Keratinocyte (primary cell): ENCODE measurements around the gene FBXO31. TPM values are rescaled to one million over a fixed set of nuclear protein-coding genes. Genes with fewer than 3 reads are reported as not detected.

Source experiments
- DNase-seq: peaks from one replicate; pipeline ENCODE4 v3.0.0-alpha.2; 2011; ENCODE audit warnings: low read depth, missing footprints, low spot score
- FAIRE-seq: peaks from 2 replicates; lab custom pipeline; 2011; peaks lifted over from hg19 to GRCh38; lab: Jason Lieb, UNC
- H2AFZ ChIP-seq: 2 replicates; pipeline ENCODE4 v1.6.0; 2012; ENCODE audit warnings: low read length, control low read depth, inconsistent platforms; ENCODE audit not compliant: control insufficient read depth
- H3K27ac ChIP-seq: 2 replicates; pipeline ENCODE4 v1.5.1; 2011; ENCODE audit warnings: low read length; ENCODE audit not compliant: control insufficient read depth, insufficient read depth
- H3K27me3 ChIP-seq: 3 replicates; pipeline ENCODE4 v1.6.0; 2011; ENCODE audit warnings: low read length; ENCODE audit not compliant: control insufficient read depth, insufficient read depth; ENCODE audit errors: extremely low read depth
- H3K36me3 ChIP-seq, 2 experiments: 2 replicates in 1 of 2; 3 replicates in 1 of 2; pipeline ENCODE4 v1.5.1; 2011; ENCODE audit warnings: low read length in 2 of 2, mild to moderate bottlenecking in 1 of 2; ENCODE audit not compliant: control insufficient read depth in 2 of 2, insufficient read depth in 2 of 2; ENCODE audit errors: extremely low read depth in 1 of 2
- H3K4me1 ChIP-seq: 3 replicates; pipeline ENCODE4 v1.5.1; 2011; ENCODE audit warnings: low read length; ENCODE audit not compliant: control insufficient read depth, insufficient read depth; ENCODE audit errors: extremely low read depth
- H3K4me2 ChIP-seq: 3 replicates; pipeline ENCODE4 v1.6.0; 2011; ENCODE audit warnings: low read depth, low read length; ENCODE audit not compliant: control insufficient read depth, insufficient read depth; ENCODE audit errors: extremely low read depth
- H3K4me3 ChIP-seq, 3 experiments: fragments of 200-600 bp in 1 of 3; sonication (generic) in 1 of 3; 2 replicates in 2 of 3; 3 replicates in 1 of 3; pipeline ENCODE4 v1.5.1; 2011 to 2016; ENCODE audit warnings: low read length in 3 of 3, mild to moderate bottlenecking in 3 of 3, control low read depth in 2 of 3, inconsistent platforms in 1 of 3, low read depth in 1 of 3, mixed read lengths in 1 of 3, mixed run types in 1 of 3, moderate library complexity in 1 of 3; ENCODE audit not compliant: control insufficient read depth in 2 of 3, insufficient read depth in 2 of 3; ENCODE audit errors: extremely low read depth in 1 of 3
- H3K79me2 ChIP-seq: 2 replicates; pipeline ENCODE4 v1.6.0; 2012; ENCODE audit warnings: low read length; ENCODE audit not compliant: control insufficient read depth, insufficient read depth
- H3K9ac ChIP-seq: 3 replicates; pipeline ENCODE4 v1.6.0; 2011; ENCODE audit warnings: low read length; ENCODE audit not compliant: control insufficient read depth, insufficient read depth; ENCODE audit errors: extremely low read depth
- H3K9me1 ChIP-seq: 3 replicates; pipeline ENCODE4 v1.6.0; 2011; ENCODE audit warnings: low read length; ENCODE audit not compliant: control insufficient read depth, insufficient read depth; ENCODE audit errors: extremely low read depth
- H3K9me3 ChIP-seq: 2 replicates; pipeline ENCODE4 v1.5.1; 2012; ENCODE audit warnings: low read depth, low read length; ENCODE audit not compliant: control insufficient read depth
- H4K20me1 ChIP-seq: 3 replicates; pipeline ENCODE4 v1.6.0; 2011; ENCODE audit warnings: low read length; ENCODE audit not compliant: control insufficient read depth, insufficient read depth; ENCODE audit errors: extremely low read depth
- CTCF ChIP-seq, 3 experiments: IDR thresholded peaks in 1 of 3; conservative IDR thresholded peaks in 1 of 3; optimal IDR thresholded peaks in 1 of 3; 2 replicates in 2 of 3; 3 replicates in 1 of 3; pipeline versions ENCODE3 to v1.5.1; 2011; ENCODE audit warnings: low read length in 3 of 3, mild to moderate bottlenecking in 3 of 3, moderate library complexity in 2 of 3, control low read depth in 1 of 3, inconsistent platforms in 1 of 3; ENCODE audit not compliant: insufficient read depth in 2 of 3; ENCODE audit errors: extremely low read depth in 1 of 3
- EZH2 ChIP-seq: IDR thresholded peaks from one replicate; pipeline ENCODE4 v1.6.1; 2012; ENCODE audit warnings: inconsistent platforms, mild to moderate bottlenecking, low read length, moderate library complexity
- dilution Hi-C: fragments of 300-500 bp; cut with MboI; formaldehyde crosslinking; loops from one replicate; pipeline ENCODE4 v1.7.0; 2020; ENCODE audit warnings: low sequenced_read_pairs; ENCODE audit not compliant: extremely low pct_ligation_motif_present
- polyA plus RNA-seq, 5 experiments: library from polyadenylated mRNA; depleted of rRNA in 3 of 5; stranded (reverse) in 3 of 5; stranded (forward) in 1 of 5; unstranded in 1 of 5; fragments of >200 nt; gene quantifications; 1 replicate in 1 of 5; 2 replicates in 3 of 5; 3 replicates in 1 of 5; pipeline versions ENCODE4 v1.2.1 to v1.2.3, GENCODE V29; 2011 to 2012; ENCODE audit warnings: missing spikeins in 2 of 5, low read depth in 1 of 5, low replicate concordance in 1 of 5

The FBXO31 gene
- polyA plus RNA-seq, 1 donor (not counting 4 experiments of a cell fraction or from before 2014, with no cell fraction given): 17.0 TPM

DNA sequence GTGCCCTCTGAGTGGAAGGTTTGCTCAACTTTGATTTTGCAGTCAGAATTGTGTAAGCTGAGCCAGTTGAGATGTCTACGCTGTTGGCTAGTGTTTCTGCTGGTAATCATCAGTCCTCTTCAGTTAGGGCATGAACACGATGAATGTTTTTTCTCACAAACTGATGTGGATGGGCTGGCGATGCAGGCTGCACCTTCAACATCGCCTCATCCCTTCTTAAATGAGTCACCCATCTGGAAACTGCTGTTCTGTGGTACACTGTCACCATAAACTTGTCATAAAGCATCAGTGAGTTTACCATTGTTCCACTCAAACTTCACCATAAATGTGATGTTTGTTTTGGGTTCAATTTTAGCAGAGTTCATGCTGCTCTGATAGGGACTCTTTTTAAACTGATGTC, 74.8 kb downstream of the FBXO31 start:
- H3K4me2 ChIP-seq: no peak overlapping the region
- H3K9me3 ChIP-seq: no peaks in the 10 kb centered on the region
- dilution Hi-C loops: no loop called here
- H3K27ac ChIP-seq: no peak overlapping the region
- H3K4me1 ChIP-seq: no peaks in the 10 kb centered on the region
- DNase-seq (no peak), FAIRE-seq (no peak)
- H3K27me3 ChIP-seq: no peaks in the 10 kb centered on the region
- no peak overlapping the region for H3K9ac ChIP-seq
- no peaks in the 10 kb centered on the region for H3K36me3 ChIP-seq
- no peak overlapping the region for H3K4me3 ChIP-seq
- no peak overlapping the region for H2AFZ ChIP-seq
- H4K20me1 ChIP-seq: no peaks in the 10 kb centered on the region
- TF ChIP-seq EZH2 (no peak), CTCF (optimal IDR thresholded peaks at IDR 0.05 in 1 of 3, IDR thresholded peaks at IDR 0.05 in 1 of 3, conservative IDR thresholded peaks at IDR 0.05 in 1 of 3; ENCODE audit: extremely low read depth in 1 of 3, insufficient read depth in 2 of 3, low read length in 3 of 3) (no peak)
- H3K79me2 ChIP-seq: no peaks in the 10 kb centered on the region
- no peaks in the 10 kb centered on the region for H3K9me1 ChIP-seq

DNA sequence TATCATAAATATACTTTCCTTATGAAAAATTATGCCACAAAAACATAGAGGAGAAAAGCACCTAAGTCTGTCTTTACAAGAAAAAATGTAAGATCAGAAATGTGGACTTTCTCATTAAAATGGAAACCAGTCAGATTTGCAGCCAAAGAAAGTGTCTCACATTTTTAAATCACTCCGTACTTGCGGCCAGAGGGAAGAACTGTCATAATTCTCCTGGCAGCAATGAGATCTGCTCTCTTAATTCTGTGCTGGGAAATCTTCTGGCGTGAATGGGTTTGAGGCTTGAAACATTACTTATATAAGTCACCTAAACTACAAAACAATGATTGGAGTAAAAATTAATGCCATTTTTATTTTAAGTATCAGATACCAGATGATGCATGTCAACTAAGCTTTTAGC, 77.1 kb downstream of the FBXO31 start:
- no peak for FAIRE-seq
- H3K27ac ChIP-seq: no peak overlapping the region
- H3K4me2 ChIP-seq: no peak overlapping the region

More for the DNA sequence above, 77.1 kb downstream of the FBXO31 start:
- no peak overlapping the region for H3K4me3 ChIP-seq
- no peak for TF ChIP-seq CTCF (optimal IDR thresholded peaks at IDR 0.05 in 1 of 3, IDR thresholded peaks at IDR 0.05 in 1 of 3, conservative IDR thresholded peaks at IDR 0.05 in 1 of 3; ENCODE audit: extremely low read depth in 1 of 3, insufficient read depth in 2 of 3, low read length in 3 of 3)
- TF ChIP-seq EZH2: no peak
- no peaks in the 10 kb centered on the region for H3K27me3 ChIP-seq
- no peaks in the 10 kb centered on the region for H4K20me1 ChIP-seq
- H3K36me3 ChIP-seq: no peaks in the 10 kb centered on the region
- no peaks in the 10 kb centered on the region for H3K9me3 ChIP-seq
- DNase-seq: no peak
- H3K4me1 ChIP-seq: peaks cover 4% of the 10 kb centered on the region
- H3K9me1 ChIP-seq: no peaks in the 10 kb centered on the region
- H2AFZ ChIP-seq: no peak overlapping the region
- H3K9ac ChIP-seq: no peak overlapping the region
- H3K79me2 ChIP-seq: no peaks in the 10 kb centered on the region
- dilution Hi-C loops: no loop called here
